Bronchial epithelial cell (primary cell): ENCODE data around the gene IPCEF1. TPM values are rescaled to one million over a fixed set of nuclear protein-coding genes. Genes with fewer than 3 reads are reported as not detected.

Experiments used
- DNase-seq: peaks from one replicate; pipeline ENCODE4 v3.0.0-alpha.2; 2010; ENCODE audit warnings: low read depth
- FAIRE-seq: peaks from 2 replicates; lab custom pipeline; 2011; peaks lifted over from hg19 to GRCh38; lab: Jason Lieb, UNC
- H3K27me3 ChIP-seq: 2 replicates; pipeline ENCODE4 v1.5.1; 2011; ENCODE audit warnings: low read length; ENCODE audit not compliant: control insufficient read depth, insufficient read depth
- H3K36me3 ChIP-seq: 2 replicates; pipeline ENCODE4 v1.5.1; 2011; ENCODE audit warnings: low read length; ENCODE audit not compliant: control insufficient read depth, insufficient read depth
- H3K4me3 ChIP-seq: 2 replicates; pipeline ENCODE4 v1.5.1; 2011; ENCODE audit warnings: mild to moderate bottlenecking, low read depth, low read length, control low read depth
- CTCF ChIP-seq: IDR thresholded peaks from 2 replicates; pipeline ENCODE4 v1.5.1; 2011; ENCODE audit warnings: mild to moderate bottlenecking, moderate library complexity, low read length, control low read depth, inconsistent platforms; ENCODE audit not compliant: insufficient read depth, severe bottlenecking
- total RNA-seq: library from RNA; depleted of rRNA; stranded (reverse); fragments of >200 nt; gene quantifications from 2 replicates; pipeline ENCODE4 v1.2.1, GENCODE V29; 2014

IPCEF1 gene
- total RNA-seq, 1 donor from 2014 or later = under 0.01 TPM

- FAIRE-seq (no peak), DNase-seq (no peak)
- H3K36me3 ChIP-seq = no peaks in the 10 kb centered on the region
- no peaks in the 10 kb centered on the region for H3K27me3 ChIP-seq
- TF ChIP-seq CTCF = no peak
- H3K4me3 ChIP-seq = no peak overlapping the region
These were observed 99.5 kb downstream of the IPCEF1 start for GRCh38 chr6:154257067-154257466.

GRCh38 chr6:154252678-154253077, 103.9 kb downstream of the IPCEF1 start:
- no peak for TF ChIP-seq CTCF
- Histone ChIP-seq H3K4me3 (no peak overlapping the region), H3K27me3 (no peaks in the 10 kb centered on the region), H3K36me3 (no peaks in the 10 kb centered on the region)
- no peak for DNase-seq
- no peak for FAIRE-seq

- no peak overlapping the region for H3K4me3 ChIP-seq
- FAIRE-seq = no peak
- no peak for DNase-seq
- no peaks in the 10 kb centered on the region for H3K27me3 ChIP-seq
- TF ChIP-seq CTCF = no peak
- H3K36me3 ChIP-seq = no peaks in the 10 kb centered on the region
These were observed 105.5 kb downstream of the IPCEF1 start for GRCh38 chr6:154251116-154251515.

- FAIRE-seq = no peak
- no peak for DNase-seq
- Histone ChIP-seq H3K4me3 (no peak overlapping the region), H3K36me3 (no peaks in the 10 kb centered on the region), H3K27me3 (no peaks in the 10 kb centered on the region)
- TF ChIP-seq CTCF = no peak
These were observed 106.9 kb downstream of the IPCEF1 start for GRCh38 chr6:154249499-154250298.

GRCh38 chr6:154247119-154247861, 109.3 kb downstream of the IPCEF1 start:
- no peak for FAIRE-seq
- DNase-seq = peak; percentile 26
- Histone ChIP-seq H3K4me3 (peak overlapping the region; percentile 3), H3K36me3 (no peaks in the 10 kb centered on the region), H3K27me3 (no peaks in the 10 kb centered on the region)
- TF ChIP-seq CTCF = no peak
